HepG2 (cell line): ENCODE measurements around the gene ZNF773. TPM values are rescaled to one million over a fixed set of nuclear protein-coding genes. Genes with fewer than 3 reads are reported as not detected.

ENCODE experiments used
- ATAD3A ChIP-seq: sonication (generic); formaldehyde crosslinking; IDR thresholded peaks from 2 replicates; pipeline ENCODE4 v1.4.0; 2020; ENCODE audit warnings: missing genetic modification reagents
- CBX5 ChIP-seq: sonication (generic); formaldehyde crosslinking; IDR thresholded peaks from 2 replicates; pipeline ENCODE4 v1.4.0; 2020; ENCODE audit warnings: missing genetic modification reagents, borderline replicate concordance
- DDIT3 ChIP-seq: sonication (generic); formaldehyde crosslinking; IDR thresholded peaks from 2 replicates; pipeline ENCODE4 v1.4.0; 2020; ENCODE audit warnings: mild to moderate bottlenecking, missing genetic modification reagents
- E2F2 ChIP-seq: sonication (generic); formaldehyde crosslinking; IDR thresholded peaks from 2 replicates; pipeline ENCODE4 v1.4.0; 2020; ENCODE audit warnings: missing genetic modification reagents, borderline replicate concordance
- MNT ChIP-seq: fragments of 450-650 bp; IDR thresholded peaks from 2 replicates; pipeline ENCODE4 v1.6.1; 2016
- PHB2 ChIP-seq: fragments of 450-650 bp; IDR thresholded peaks from 2 replicates; pipeline ENCODE4 v1.6.1; 2018; ENCODE audit not compliant: partially characterized antibody
- REXO4 ChIP-seq: sonication (generic); formaldehyde crosslinking; IDR thresholded peaks from 2 replicates; pipeline ENCODE4 v1.8.0; 2022; ENCODE audit warnings: missing genetic modification reagents, mild to moderate bottlenecking, borderline replicate concordance
- RORA ChIP-seq: sonication (generic); formaldehyde crosslinking; IDR thresholded peaks from 2 replicates; pipeline ENCODE4 v1.5.0; 2020; ENCODE audit warnings: mild to moderate bottlenecking, missing genetic modification reagents, moderate library complexity
- SMARCC2 ChIP-seq: fragments of 450-650 bp; IDR thresholded peaks from 2 replicates; pipeline ENCODE4 v1.6.1; 2017; ENCODE audit warnings: antibody characterized with exemption, mild to moderate bottlenecking
- ZBTB37 ChIP-seq: sonication (generic); formaldehyde crosslinking; IDR thresholded peaks from 2 replicates; pipeline ENCODE4 v1.4.0; 2020; ENCODE audit warnings: mild to moderate bottlenecking, missing genetic modification reagents
- ZBTB42 ChIP-seq: sonication (generic); formaldehyde crosslinking; IDR thresholded peaks from 2 replicates; pipeline ENCODE4 v1.5.0; 2020; ENCODE audit warnings: mild to moderate bottlenecking, missing genetic modification reagents
- ZKSCAN5 ChIP-seq: sonication (generic); formaldehyde crosslinking; IDR thresholded peaks from 2 replicates; pipeline ENCODE4 v1.5.1; 2020; ENCODE audit warnings: mild to moderate bottlenecking, missing genetic modification reagents
- ZNF101 ChIP-seq: sonication (generic); formaldehyde crosslinking; IDR thresholded peaks from 2 replicates; pipeline ENCODE4 v1.4.0; 2020; ENCODE audit warnings: mild to moderate bottlenecking, low read depth, missing genetic modification reagents, borderline replicate concordance
- ZNF460 ChIP-seq: sonication (generic); formaldehyde crosslinking; IDR thresholded peaks from 2 replicates; pipeline ENCODE4 v1.5.1; 2020; ENCODE audit warnings: missing genetic modification reagents, mild to moderate bottlenecking, borderline replicate concordance
- ZNF547 ChIP-seq: sonication (generic); formaldehyde crosslinking; IDR thresholded peaks from 2 replicates; pipeline ENCODE4 v1.5.1; 2020; ENCODE audit warnings: mild to moderate bottlenecking, missing genetic modification reagents
- ZNF687 ChIP-seq: sonication (generic); formaldehyde crosslinking; IDR thresholded peaks from 2 replicates; pipeline ENCODE4 v1.5.1; 2020; ENCODE audit warnings: mild to moderate bottlenecking, missing genetic modification reagents, moderate library complexity
- polyA plus RNA-seq, 8 experiments: library from polyadenylated mRNA; depleted of rRNA in 3 of 8; stranded (reverse) in 7 of 8; unstranded in 1 of 8; fragments of >200 nt; fragmentation: Illumina TruSeq in 4 of 8; extraction: Trizol in 4 of 8; gene quantifications; 2 replicates each; pipeline versions ENCODE4 v1.2.1 to v1.2.3, GENCODE V29; 2011 to 2016; ENCODE audit warnings: low read depth in 4 of 8, missing spikeins in 1 of 8, mixed read lengths in 1 of 8; ENCODE audit not compliant: insufficient read depth in 1 of 8
- total RNA-seq, 5 experiments: library from RNA; depleted of rRNA; stranded (reverse); fragments of >200 nt; fragmentation: Illumina TruSeq; extraction: Trizol; gene quantifications; 2 replicates each; pipeline ENCODE4 v1.2.3, GENCODE V29; 2016; ENCODE audit warnings: low read depth in 1 of 5
- TF ChIP-seq, protein P1 (sequence below): IDR thresholded peaks from 2 replicates; pipeline ENCODE4 v1.6.1; 2016; ENCODE audit warnings: low read depth, borderline replicate concordance
- TF ChIP-seq, protein P2 (sequence below): sonication (generic); formaldehyde crosslinking; IDR thresholded peaks from 2 replicates; pipeline ENCODE4 v1.4.0; 2020; ENCODE audit warnings: missing genetic modification reagents

ZNF773 gene
- total and polyA plus RNA-seq, 2 of the 13 experiments (the other 11 are each of a cell fraction or from before 2014, with no cell fraction given), result 5.7 to 6.7 TPM

GRCh38 chr19:57527136-57527881, 27.6 kb downstream of the ZNF773 start, which contains the start of gene ZNF549 (continued):
- TF ChIP-seq REXO4 (CRISPR knock-in tag) (no peak), DDIT3 (CRISPR knock-in tag) (no peak), ZNF101 (no peak), SMARCC2 (no peak), ZBTB37 (CRISPR knock-in tag) (no peak), MNT (peak; percentile 63), E2F2 (CRISPR knock-in tag) (no peak), PHB2 (no peak), ATAD3A (CRISPR knock-in tag) (no peak), ZBTB42 (CRISPR knock-in tag) (peak; percentile 82; the same call in 1 of the 2 replicates), ZNF687 (peak; percentile 93), CBX5 (peak; percentile 75), ZKSCAN5 (CRISPR knock-in tag) (no peak), RORA (no peak), ZNF460 (no peak), ZNF547 (CRISPR knock-in tag) (peak; percentile 87; the same call in 1 of the 2 replicates)
- TF ChIP-seq, protein P1, sequence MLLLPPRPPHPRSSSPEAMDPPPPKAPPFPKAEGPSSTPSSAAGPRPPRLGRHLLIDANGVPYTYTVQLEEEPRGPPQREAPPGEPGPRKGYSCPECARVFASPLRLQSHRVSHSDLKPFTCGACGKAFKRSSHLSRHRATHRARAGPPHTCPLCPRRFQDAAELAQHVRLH (CRISPR knock-in tag), result no peak; the same call in 1 of the 2 replicates
- TF ChIP-seq, protein P2, sequence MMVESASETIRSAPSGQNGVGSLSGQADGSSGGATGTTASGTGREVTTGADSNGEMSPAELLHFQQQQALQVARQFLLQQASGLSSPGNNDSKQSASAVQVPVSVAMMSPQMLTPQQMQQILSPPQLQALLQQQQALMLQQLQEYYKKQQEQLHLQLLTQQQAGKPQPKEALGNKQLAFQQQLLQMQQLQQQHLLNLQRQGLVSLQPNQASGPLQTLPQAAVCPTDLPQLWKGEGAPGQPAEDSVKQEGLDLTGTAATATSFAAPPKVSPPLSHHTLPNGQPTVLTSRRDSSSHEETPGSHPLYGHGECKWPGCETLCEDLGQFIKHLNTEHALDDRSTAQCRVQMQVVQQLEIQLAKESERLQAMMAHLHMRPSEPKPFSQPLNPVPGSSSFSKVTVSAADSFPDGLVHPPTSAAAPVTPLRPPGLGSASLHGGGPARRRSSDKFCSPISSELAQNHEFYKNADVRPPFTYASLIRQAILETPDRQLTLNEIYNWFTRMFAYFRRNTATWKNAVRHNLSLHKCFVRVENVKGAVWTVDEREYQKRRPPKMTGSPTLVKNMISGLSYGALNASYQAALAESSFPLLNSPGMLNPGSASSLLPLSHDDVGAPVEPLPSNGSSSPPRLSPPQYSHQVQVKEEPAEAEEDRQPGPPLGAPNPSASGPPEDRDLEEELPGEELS (CRISPR knock-in tag), result 0 out of 2 replicates have a peak, but pooled peaks have one; percentile 14
